ENCODE data around the gene SLC15A4. TPM values are rescaled to one million over a fixed set of nuclear protein-coding genes. Genes with fewer than 3 reads are reported as not detected.

Gene SLC15A4
- 10 to 100 TPM; 28.2 to 39.5 TPM for total RNA-seq
- polyA plus RNA-seq (2013, experiment 1 of 2), result 18.9 TPM
- 21.5 TPM for polyA plus RNA-seq (2013, experiment 2 of 2)
- long read RNA-seq, experiment 1, transcript SLC15A4-204 (7 exons, 2,402 nt), result major isoform, 5 of 18 reads
- long read RNA-seq, experiment 1, partial matches to known transcripts, result 3 of 18 reads
- long read RNA-seq, experiment 1, other reads (novel, unspliced or antisense), result 4 of 18 reads
- long read RNA-seq, experiment 2, transcript SLC15A4-201 (8 exons, 2,779 nt), result major isoform, 64 of 109 reads
- long read RNA-seq, experiment 2, transcript SLC15A4-204 (7 exons, 2,402 nt), result minor isoform, 26 of 109 reads
- long read RNA-seq, experiment 2, partial matches to known transcripts, result 4 of 109 reads
- long read RNA-seq, experiment 2, other reads (novel, unspliced or antisense), result 13 of 109 reads
- long read RNA-seq, experiment 3, transcript SLC15A4-201 (8 exons, 2,779 nt), result major isoform, 5 of 11 reads
- long read RNA-seq, experiment 3, partial matches to known transcripts, result 1 of 11 reads
- long read RNA-seq, experiment 3, other reads (novel, unspliced or antisense), result 4 of 11 reads
- long read RNA-seq, experiment 4, partial matches to known transcripts, result 2 of 3 reads
- long read RNA-seq, experiment 4, other reads (novel, unspliced or antisense), result 0 of 3 reads

GRCh38 chr12:128823916-128824839 lies at the start of gene SLC15A4:
Gene SLC15A4 (minus strand): TSS chr12:128823958. CDS start chr12:128823943, 15 bp downstream.
- Mint-ChIP-seq H3K27me3 (ENCODE audit: insufficient read depth) (no peaks in the 10 kb centered on the region), H3K9me3 (no peaks in the 10 kb centered on the region), H3K4me1 (peaks cover 25% of the 10 kb centered on the region), H3K4me3 (peak within 1 kb of the TSS; percentile 85), H3K27ac (peak within 1 kb of the TSS; percentile 97), H3K36me3 (ENCODE audit: low read depth) (peaks cover 31% of the 10 kb centered on the region)
- peak; percentile 53 for TF ChIP-seq CTCF (conservative IDR thresholded peaks at IDR 0.05)
- no peaks in the 10 kb centered on the region for H3K9me3 ChIP-seq (ENCODE audit: control insufficient read depth, low read length)
- H3K9ac ChIP-seq (ENCODE audit: extremely low read depth, low read length, poor library complexity, severe bottlenecking), result peak within 1 kb of the TSS; percentile 94
- WGBS, 2 experiments (ENCODE audit: insufficient coverage in 1 of 2, insufficient read length in 1 of 2), result 10 to 12% methylated on average over 38 to 63 of the region's 63 CpGs
- H3K27me3 ChIP-seq (ENCODE audit: control insufficient read depth, insufficient read depth, low read length, poor library complexity, severe bottlenecking), result no peaks in the 10 kb centered on the region
- peaks cover 3% of the 10 kb centered on the region for H3K4me1 ChIP-seq (ENCODE audit: control insufficient read depth, insufficient read depth, low read length)
- H3K4me3 ChIP-seq (ENCODE audit: low read length), result peak within 1 kb of the TSS; percentile 92
- DNase-seq, result peak; percentile 100
- peaks cover 24% of the 10 kb centered on the region for H3K36me3 ChIP-seq (ENCODE audit: control insufficient read depth, insufficient read depth, low read length)
- H3K27ac ChIP-seq (ENCODE audit: low read depth, low read length), result peak within 1 kb of the TSS; percentile 96

- no peak overlapping the region for H3K27ac Mint-ChIP-seq
- Histone ChIP-seq H3K36me3 (ENCODE audit: control insufficient read depth, insufficient read depth, low read length) (peaks cover 16% of the 10 kb centered on the region), H3K4me3 (ENCODE audit: low read length) (no peak overlapping the region), H3K27ac (ENCODE audit: low read depth, low read length) (no peak overlapping the region), H3K4me1 (ENCODE audit: control insufficient read depth, insufficient read depth, low read length) (no peaks in the 10 kb centered on the region), H3K9ac (ENCODE audit: extremely low read depth, low read length, poor library complexity, severe bottlenecking) (no peak overlapping the region), H3K9me3 (ENCODE audit: control insufficient read depth, low read length) (peaks cover 29% of the 10 kb centered on the region), H3K27me3 (ENCODE audit: control insufficient read depth, insufficient read depth, low read length, poor library complexity, severe bottlenecking) (no peaks in the 10 kb centered on the region)
- H3K9me3 Mint-ChIP-seq, result peaks cover 27% of the 10 kb centered on the region
- H3K4me1 Mint-ChIP-seq, result peaks cover 4% of the 10 kb centered on the region
- 91 to 100% methylated on average over 2 to 5 of the region's 5 CpGs for WGBS, 2 experiments (ENCODE audit: insufficient coverage in 1 of 2, insufficient read length in 1 of 2)
- no peaks in the 10 kb centered on the region for H3K27me3 Mint-ChIP-seq (ENCODE audit: insufficient read depth)
- no peak for DNase-seq
- no peak overlapping the region for H3K4me3 Mint-ChIP-seq
- H3K36me3 Mint-ChIP-seq (ENCODE audit: low read depth), result peaks cover 40% of the 10 kb centered on the region
- TF ChIP-seq CTCF (conservative IDR thresholded peaks at IDR 0.05), result no peak
Observed at GRCh38 chr12:128872303-128872702, 48.5 kb upstream of the SLC15A4 start.

- H3K9ac ChIP-seq (ENCODE audit: extremely low read depth, low read length, poor library complexity, severe bottlenecking), result no peak overlapping the region
- no peak for DNase-seq
- Mint-ChIP-seq H3K27ac (no peak overlapping the region), H3K9me3 (peaks cover 19% of the 10 kb centered on the region), H3K27me3 (ENCODE audit: insufficient read depth) (no peaks in the 10 kb centered on the region), H3K4me1 (peaks cover 4% of the 10 kb centered on the region), H3K36me3 (ENCODE audit: low read depth) (peaks cover 32% of the 10 kb centered on the region), H3K4me3 (no peak overlapping the region)
- peaks cover 8% of the 10 kb centered on the region for H3K36me3 ChIP-seq (ENCODE audit: control insufficient read depth, insufficient read depth, low read length)
- 90 to 100% methylated on average over 2 of the region's 2 CpGs for WGBS, 2 experiments (ENCODE audit: insufficient coverage in 1 of 2, insufficient read length in 1 of 2)
- peaks cover 21% of the 10 kb centered on the region for H3K9me3 ChIP-seq (ENCODE audit: control insufficient read depth, low read length)
- no peak for TF ChIP-seq CTCF (conservative IDR thresholded peaks at IDR 0.05)
- H3K27ac ChIP-seq (ENCODE audit: low read depth, low read length), result no peak overlapping the region
- no peaks in the 10 kb centered on the region for H3K27me3 ChIP-seq (ENCODE audit: control insufficient read depth, insufficient read depth, low read length, poor library complexity, severe bottlenecking)
- no peaks in the 10 kb centered on the region for H3K4me1 ChIP-seq (ENCODE audit: control insufficient read depth, insufficient read depth, low read length)
- H3K4me3 ChIP-seq (ENCODE audit: low read length), result no peak overlapping the region
Observed at GRCh38 chr12:128871516-128871892, 47.7 kb upstream of the SLC15A4 start.
